ENCODE data around the gene GPR18. TPM values are rescaled to one million over a fixed set of nuclear protein-coding genes. Genes with fewer than 3 reads are reported as not detected.

GPR18 gene
- total RNA-seq, 1 experiment from 2014 or later: not detected

DNA sequence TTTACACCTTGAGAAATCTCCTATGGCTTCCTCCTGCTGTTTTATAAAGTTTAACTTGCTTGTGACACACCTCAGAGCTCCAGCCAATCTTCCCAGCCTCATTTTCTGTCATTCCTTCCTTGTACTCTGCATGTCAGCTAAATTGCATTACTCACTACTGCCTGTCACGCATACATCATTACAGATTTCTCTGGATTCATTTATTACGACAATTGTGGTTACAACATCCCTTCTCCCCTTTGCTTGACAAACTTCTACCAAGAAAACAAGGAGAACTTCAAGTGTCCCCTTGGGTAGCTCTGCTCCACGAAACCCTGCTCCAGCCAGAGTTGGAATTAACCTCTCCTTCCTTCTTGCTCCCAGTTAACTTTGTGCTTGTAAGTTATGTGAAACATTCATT, 22.0 kb upstream of the GPR18 start:
- no peak for DNase-seq
- intact Hi-C loops (cut with micrococcal nuclease; ENCODE audit: unreplicated experiment): no loop called here
- Mint-ChIP-seq H3K27ac (ENCODE audit: unreplicated experiment) (no peak overlapping the region), H3K4me3 (ENCODE audit: unreplicated experiment) (no peak overlapping the region), H3K4me1 (ENCODE audit: low read depth, unreplicated experiment) (no peaks in the 10 kb centered on the region), H3K9me3 (ENCODE audit: unreplicated experiment) (no peaks in the 10 kb centered on the region), H3K27me3 (ENCODE audit: insufficient read depth, unreplicated experiment) (no peaks in the 10 kb centered on the region), H3K36me3 (ENCODE audit: insufficient read depth, unreplicated experiment) (peaks cover 10% of the 10 kb centered on the region)
- Histone ChIP-seq H3K4me1 (no peaks in the 10 kb centered on the region), H3K36me3 (ENCODE audit: control insufficient read depth, insufficient read depth, low read length) (no peaks in the 10 kb centered on the region; the same call in 1 of the 2 replicates), H3K4me3 (ENCODE audit: low read depth, low read length) (no peak overlapping the region), H3K9me3 (no peaks in the 10 kb centered on the region), H3K27me3 (replicated peaks; ENCODE audit: control insufficient read depth, insufficient read depth, low read length) (no peaks in the 10 kb centered on the region)
- no TSS peak for BruUV-seq (replicated peaks)
- ChIA-PET POLR2A (no interaction called here), CTCF (no interaction called here)
- TF ChIP-seq, protein P1, sequence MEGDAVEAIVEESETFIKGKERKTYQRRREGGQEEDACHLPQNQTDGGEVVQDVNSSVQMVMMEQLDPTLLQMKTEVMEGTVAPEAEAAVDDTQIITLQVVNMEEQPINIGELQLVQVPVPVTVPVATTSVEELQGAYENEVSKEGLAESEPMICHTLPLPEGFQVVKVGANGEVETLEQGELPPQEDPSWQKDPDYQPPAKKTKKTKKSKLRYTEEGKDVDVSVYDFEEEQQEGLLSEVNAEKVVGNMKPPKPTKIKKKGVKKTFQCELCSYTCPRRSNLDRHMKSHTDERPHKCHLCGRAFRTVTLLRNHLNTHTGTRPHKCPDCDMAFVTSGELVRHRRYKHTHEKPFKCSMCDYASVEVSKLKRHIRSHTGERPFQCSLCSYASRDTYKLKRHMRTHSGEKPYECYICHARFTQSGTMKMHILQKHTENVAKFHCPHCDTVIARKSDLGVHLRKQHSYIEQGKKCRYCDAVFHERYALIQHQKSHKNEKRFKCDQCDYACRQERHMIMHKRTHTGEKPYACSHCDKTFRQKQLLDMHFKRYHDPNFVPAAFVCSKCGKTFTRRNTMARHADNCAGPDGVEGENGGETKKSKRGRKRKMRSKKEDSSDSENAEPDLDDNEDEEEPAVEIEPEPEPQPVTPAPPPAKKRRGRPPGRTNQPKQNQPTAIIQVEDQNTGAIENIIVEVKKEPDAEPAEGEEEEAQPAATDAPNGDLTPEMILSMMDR (IDR thresholded peaks at IDR 0.05; ENCODE audit: insufficient read depth in 1 of 2, low read depth in 1 of 2, low read length in 1 of 2, severe bottlenecking in 1 of 2, unreplicated experiment in 1 of 2): no peak

DNA sequence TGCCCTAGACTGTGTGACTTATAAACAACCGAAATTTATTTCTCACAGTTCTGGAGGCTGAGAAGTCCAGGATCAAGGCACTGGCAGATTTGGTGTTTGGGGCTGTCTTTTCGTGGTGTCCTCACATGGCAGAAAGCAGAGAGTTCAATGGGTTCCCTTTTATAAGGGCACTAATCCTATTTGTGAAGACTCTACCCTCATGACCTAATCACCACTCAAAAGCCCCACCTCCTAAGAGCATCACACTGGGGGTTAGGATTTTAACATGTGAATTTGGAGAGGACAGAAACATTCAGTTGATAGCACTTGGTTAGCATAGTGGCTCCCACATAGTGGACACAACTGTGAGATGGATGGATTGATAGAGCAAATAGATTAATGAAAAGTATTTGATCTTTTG, 21.5 kb upstream of the GPR18 start:
- DNase-seq: no peak
- Histone ChIP-seq H3K4me3 (ENCODE audit: low read depth, low read length) (no peak overlapping the region), H3K36me3 (ENCODE audit: control insufficient read depth, insufficient read depth, low read length) (no peaks in the 10 kb centered on the region; the same call in 1 of the 2 replicates), H3K9me3 (no peaks in the 10 kb centered on the region), H3K27me3 (replicated peaks; ENCODE audit: control insufficient read depth, insufficient read depth, low read length) (no peaks in the 10 kb centered on the region), H3K4me1 (no peaks in the 10 kb centered on the region)
- intact Hi-C loops (cut with micrococcal nuclease; ENCODE audit: unreplicated experiment): no loop called here
- no TSS peak for BruUV-seq (replicated peaks)
- Mint-ChIP-seq H3K4me1 (ENCODE audit: low read depth, unreplicated experiment) (no peaks in the 10 kb centered on the region), H3K4me3 (ENCODE audit: unreplicated experiment) (no peak overlapping the region), H3K27me3 (ENCODE audit: insufficient read depth, unreplicated experiment) (no peaks in the 10 kb centered on the region), H3K27ac (ENCODE audit: unreplicated experiment) (no peak overlapping the region), H3K9me3 (ENCODE audit: unreplicated experiment) (no peaks in the 10 kb centered on the region), H3K36me3 (ENCODE audit: insufficient read depth, unreplicated experiment) (peaks cover 10% of the 10 kb centered on the region)
- ChIA-PET POLR2A (no interaction called here), CTCF (no interaction called here)
- TF ChIP-seq, protein P1 (IDR thresholded peaks at IDR 0.05; ENCODE audit: insufficient read depth in 1 of 2, low read depth in 1 of 2, low read length in 1 of 2, severe bottlenecking in 1 of 2, unreplicated experiment in 1 of 2): no peak

DNA sequence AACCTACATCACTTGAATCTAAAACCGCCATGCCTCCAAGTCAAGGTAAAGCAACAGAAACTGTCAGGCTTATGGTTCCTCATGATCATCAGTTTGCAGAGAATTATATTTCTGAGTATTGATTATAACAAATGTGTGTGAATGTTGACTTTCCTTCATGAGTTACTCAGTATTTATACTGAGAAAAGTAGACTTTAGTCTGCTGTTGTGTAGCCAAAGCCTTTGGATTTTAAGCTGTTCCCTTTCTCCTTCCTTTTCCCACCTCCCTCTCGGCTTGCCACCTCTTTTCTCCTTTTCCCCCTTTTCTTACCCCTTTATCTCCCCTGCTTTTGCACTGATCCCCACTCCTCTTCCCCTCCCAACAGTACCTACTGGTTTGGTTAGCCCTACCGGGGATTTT, 20.7 kb upstream of the GPR18 start:
- TF ChIP-seq, protein P1 (IDR thresholded peaks at IDR 0.05; ENCODE audit: insufficient read depth in 1 of 2, low read depth in 1 of 2, low read length in 1 of 2, severe bottlenecking in 1 of 2, unreplicated experiment in 1 of 2): no peak
- Mint-ChIP-seq H3K9me3 (ENCODE audit: unreplicated experiment) (no peaks in the 10 kb centered on the region), H3K4me1 (ENCODE audit: low read depth, unreplicated experiment) (no peaks in the 10 kb centered on the region), H3K36me3 (ENCODE audit: insufficient read depth, unreplicated experiment) (peaks cover 10% of the 10 kb centered on the region), H3K4me3 (ENCODE audit: unreplicated experiment) (no peak overlapping the region), H3K27ac (ENCODE audit: unreplicated experiment) (no peak overlapping the region), H3K27me3 (ENCODE audit: insufficient read depth, unreplicated experiment) (no peaks in the 10 kb centered on the region)
- no peak for DNase-seq
- POLR2A ChIA-PET: no interaction called here
- H3K9me3 ChIP-seq: no peaks in the 10 kb centered on the region
- CTCF ChIA-PET: no interaction called here
- H3K27me3 ChIP-seq (replicated peaks; ENCODE audit: control insufficient read depth, insufficient read depth, low read length): no peaks in the 10 kb centered on the region
- intact Hi-C loops (cut with micrococcal nuclease; ENCODE audit: unreplicated experiment): no loop called here
- no peaks in the 10 kb centered on the region for H3K4me1 ChIP-seq
- BruUV-seq (replicated peaks): no TSS peak
- H3K36me3 ChIP-seq (ENCODE audit: control insufficient read depth, insufficient read depth, low read length): no peaks in the 10 kb centered on the region; the same call in 1 of the 2 replicates
- no peak overlapping the region for H3K4me3 ChIP-seq (ENCODE audit: low read depth, low read length)
